SH-SY5Y (cell line): ENCODE data around the gene SOX6.

Source experiments
- GATA2 ChIP-seq: IDR thresholded peaks from 2 replicates; pipeline ENCODE4 v1.6.1; 2011; ENCODE audit warnings: mild to moderate bottlenecking, low read depth, low read length
- GATA3 ChIP-seq: IDR thresholded peaks from 2 replicates; pipeline ENCODE4 v1.6.1; 2011; ENCODE audit warnings: low read depth, mild to moderate bottlenecking, low read length, moderate library complexity

SOX6 gene

GRCh38 chr11:15981292-15981691 is 375.1 kb downstream of the SOX6 start:
- no peak for TF ChIP-seq GATA3

- TF ChIP-seq GATA3 = no peak
- TF ChIP-seq GATA2 = no peak
Measured at GRCh38 chr11:15977116-15977515, 379.2 kb downstream of the SOX6 start.

- TF ChIP-seq GATA3 (no peak), GATA2 (no peak)
Measured at GRCh38 chr11:15976433-15977045, 379.8 kb downstream of the SOX6 start.

GRCh38 chr11:15975742-15976141 is 380.6 kb downstream of the SOX6 start:
- TF ChIP-seq GATA2 (no peak), GATA3 (no peak)

- TF ChIP-seq GATA2 (no peak), GATA3 (no peak)
Measured at GRCh38 chr11:15972838-15973237, 383.5 kb downstream of the SOX6 start.

- TF ChIP-seq GATA3 (no peak), GATA2 (no peak)
Measured at GRCh38 chr11:15971215-15971546, 385.2 kb downstream of the SOX6 start.

GRCh38 chr11:15970506-15971214 is 385.7 kb downstream of the SOX6 start:
- TF ChIP-seq GATA2 (no peak), GATA3 (no peak)

GRCh38 chr11:15969701-15970329 is 386.5 kb downstream of the SOX6 start:
- TF ChIP-seq GATA3 (no peak), GATA2 (no peak)

- TF ChIP-seq GATA2 = no peak
- TF ChIP-seq GATA3 = no peak
Measured at GRCh38 chr11:15969281-15969680, 387.1 kb downstream of the SOX6 start.

GRCh38 chr11:15968461-15969130 is 387.8 kb downstream of the SOX6 start:
- no peak for TF ChIP-seq GATA2
- TF ChIP-seq GATA3 = no peak

GRCh38 chr11:15967966-15968365 is 388.4 kb downstream of the SOX6 start:
- no peak for TF ChIP-seq GATA3

GRCh38 chr11:15967166-15967565 is 389.2 kb downstream of the SOX6 start:
- no peak for TF ChIP-seq GATA2
- no peak for TF ChIP-seq GATA3

GRCh38 chr11:15965562-15966250 is 390.6 kb downstream of the SOX6 start:
- no peak for TF ChIP-seq GATA3
- TF ChIP-seq GATA2 = no peak

- TF ChIP-seq GATA3 (no peak), GATA2 (no peak)
Measured at GRCh38 chr11:15963266-15963665, 393.1 kb downstream of the SOX6 start.
